ENCODE results near the gene OR4D1. TPM values are rescaled to one million over a fixed set of nuclear protein-coding genes. Genes with fewer than 3 reads are reported as not detected.

Gene OR4D1
- total RNA-seq, 4 donors from 2014 or later: not detected

- no peak overlapping the region for H3K27ac ChIP-seq
- no peak for TF ChIP-seq POLR2A (IDR thresholded peaks at IDR 0.05)
- TF ChIP-seq, protein P1, sequence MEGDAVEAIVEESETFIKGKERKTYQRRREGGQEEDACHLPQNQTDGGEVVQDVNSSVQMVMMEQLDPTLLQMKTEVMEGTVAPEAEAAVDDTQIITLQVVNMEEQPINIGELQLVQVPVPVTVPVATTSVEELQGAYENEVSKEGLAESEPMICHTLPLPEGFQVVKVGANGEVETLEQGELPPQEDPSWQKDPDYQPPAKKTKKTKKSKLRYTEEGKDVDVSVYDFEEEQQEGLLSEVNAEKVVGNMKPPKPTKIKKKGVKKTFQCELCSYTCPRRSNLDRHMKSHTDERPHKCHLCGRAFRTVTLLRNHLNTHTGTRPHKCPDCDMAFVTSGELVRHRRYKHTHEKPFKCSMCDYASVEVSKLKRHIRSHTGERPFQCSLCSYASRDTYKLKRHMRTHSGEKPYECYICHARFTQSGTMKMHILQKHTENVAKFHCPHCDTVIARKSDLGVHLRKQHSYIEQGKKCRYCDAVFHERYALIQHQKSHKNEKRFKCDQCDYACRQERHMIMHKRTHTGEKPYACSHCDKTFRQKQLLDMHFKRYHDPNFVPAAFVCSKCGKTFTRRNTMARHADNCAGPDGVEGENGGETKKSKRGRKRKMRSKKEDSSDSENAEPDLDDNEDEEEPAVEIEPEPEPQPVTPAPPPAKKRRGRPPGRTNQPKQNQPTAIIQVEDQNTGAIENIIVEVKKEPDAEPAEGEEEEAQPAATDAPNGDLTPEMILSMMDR (IDR thresholded peaks at IDR 0.05): no peak
- DNase-seq: no peak
- H3K9me3 ChIP-seq: no peaks in the 10 kb centered on the region
- intact Hi-C loops (cut with DNase I; ENCODE audit: low total_unique reads): no loop called here
- H3K36me3 ChIP-seq: no peaks in the 10 kb centered on the region
- H3K4me3 ChIP-seq: no peak overlapping the region
- H3K4me1 ChIP-seq: no peaks in the 10 kb centered on the region
- H3K27me3 ChIP-seq: no peaks in the 10 kb centered on the region
Measured at GRCh38 chr17:58161566-58161965, 13.4 kb downstream of the OR4D1 start.

DNA sequence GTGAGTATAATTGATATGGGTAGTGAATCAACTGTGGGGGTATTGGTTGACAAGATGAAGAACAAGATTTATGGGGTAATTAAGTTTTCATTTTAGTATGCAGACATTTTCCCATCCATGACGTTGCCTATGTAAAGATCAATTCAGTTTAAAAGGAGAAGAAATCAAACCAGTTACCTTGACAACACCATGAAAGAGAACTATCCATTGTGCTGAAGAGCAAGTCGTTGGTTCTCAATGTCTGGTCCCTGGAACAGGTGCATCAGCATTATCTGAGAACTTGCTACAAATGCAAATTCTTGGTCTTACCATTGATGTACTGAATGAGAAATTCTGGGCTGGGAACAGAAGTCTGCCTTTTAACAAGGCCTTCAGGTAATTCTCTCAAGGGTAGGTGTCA is 17.8 kb downstream of the OR4D1 start:
- no peak for DNase-seq
- no peak for TF ChIP-seq POLR2A (IDR thresholded peaks at IDR 0.05)
- TF ChIP-seq, protein P1 (IDR thresholded peaks at IDR 0.05): no peak
- no peaks in the 10 kb centered on the region for H3K4me1 ChIP-seq
- no peak overlapping the region for H3K27ac ChIP-seq
- no peak overlapping the region for H3K4me3 ChIP-seq
- H3K27me3 ChIP-seq: no peaks in the 10 kb centered on the region
- H3K9me3 ChIP-seq: no peaks in the 10 kb centered on the region
- no peaks in the 10 kb centered on the region for H3K36me3 ChIP-seq
- intact Hi-C loops (cut with DNase I; ENCODE audit: low total_unique reads): no loop called here

DNA sequence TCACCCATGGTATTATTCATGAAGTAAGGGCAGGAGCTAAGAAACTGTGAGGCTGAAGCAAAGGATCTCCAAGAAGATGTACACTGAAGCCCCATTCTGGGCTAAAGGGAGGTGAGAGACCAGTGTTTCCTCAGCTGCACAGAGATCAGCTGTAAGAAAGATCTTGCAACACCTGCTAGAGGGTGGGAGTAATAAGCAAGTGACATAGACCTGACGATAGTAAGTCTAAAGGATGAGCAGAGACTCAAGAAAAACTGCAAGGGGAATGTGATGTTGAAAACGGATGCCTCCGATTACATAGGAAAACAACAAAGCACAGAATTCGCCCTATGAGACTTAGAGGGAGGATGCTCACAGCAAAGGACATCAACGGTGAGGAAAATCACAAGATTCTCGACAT is 18.5 kb downstream of the OR4D1 start, which contains the start of gene OR4D2:
Gene OR4D2 (plus strand): TSS at position 301 of the 400 bp plus-strand sequence. CDS start 2,674 bp downstream, outside the sequence.
- Histone ChIP-seq H3K4me1 (no peaks in the 10 kb centered on the region), H3K27me3 (no peaks in the 10 kb centered on the region), H3K27ac (no peak within 1 kb of the TSS), H3K36me3 (no peaks in the 10 kb centered on the region), H3K9me3 (no peaks in the 10 kb centered on the region), H3K4me3 (no peak within 1 kb of the TSS)
- intact Hi-C loops (cut with DNase I; ENCODE audit: low total_unique reads): no loop called here
- DNase-seq: no peak
- TF ChIP-seq POLR2A (IDR thresholded peaks at IDR 0.05): no peak
- TF ChIP-seq, protein P1 (IDR thresholded peaks at IDR 0.05): no peak

DNA sequence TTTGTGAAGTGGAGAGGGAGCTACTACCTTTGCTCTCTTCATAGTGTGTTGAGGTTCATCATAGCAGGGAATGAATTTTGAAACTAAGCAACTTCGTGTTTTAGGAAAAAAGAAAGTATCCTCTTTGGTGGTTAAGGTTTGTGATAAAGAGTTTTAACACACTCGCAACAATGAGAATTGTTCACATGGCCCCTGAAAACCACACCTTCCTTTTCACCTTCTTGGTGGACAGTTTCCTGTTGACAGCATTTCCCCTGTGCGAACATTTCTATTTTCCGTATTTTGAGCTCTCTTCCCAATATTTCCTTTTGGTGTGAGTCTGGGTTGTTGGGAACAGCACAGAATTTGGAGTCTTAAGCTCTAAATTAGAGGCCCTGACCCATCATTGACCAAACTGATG is 22.4 kb downstream of the OR4D1 start:
- no peak for DNase-seq
- intact Hi-C loops (cut with DNase I; ENCODE audit: low total_unique reads): no loop called here
- H3K9me3 ChIP-seq: no peaks in the 10 kb centered on the region
- TF ChIP-seq, protein P1 (IDR thresholded peaks at IDR 0.05): no peak
- TF ChIP-seq POLR2A (IDR thresholded peaks at IDR 0.05): no peak
- H3K27me3 ChIP-seq: no peaks in the 10 kb centered on the region
- H3K4me3 ChIP-seq: no peak overlapping the region
- no peak overlapping the region for H3K27ac ChIP-seq
- no peaks in the 10 kb centered on the region for H3K4me1 ChIP-seq
- no peaks in the 10 kb centered on the region for H3K36me3 ChIP-seq

DNA sequence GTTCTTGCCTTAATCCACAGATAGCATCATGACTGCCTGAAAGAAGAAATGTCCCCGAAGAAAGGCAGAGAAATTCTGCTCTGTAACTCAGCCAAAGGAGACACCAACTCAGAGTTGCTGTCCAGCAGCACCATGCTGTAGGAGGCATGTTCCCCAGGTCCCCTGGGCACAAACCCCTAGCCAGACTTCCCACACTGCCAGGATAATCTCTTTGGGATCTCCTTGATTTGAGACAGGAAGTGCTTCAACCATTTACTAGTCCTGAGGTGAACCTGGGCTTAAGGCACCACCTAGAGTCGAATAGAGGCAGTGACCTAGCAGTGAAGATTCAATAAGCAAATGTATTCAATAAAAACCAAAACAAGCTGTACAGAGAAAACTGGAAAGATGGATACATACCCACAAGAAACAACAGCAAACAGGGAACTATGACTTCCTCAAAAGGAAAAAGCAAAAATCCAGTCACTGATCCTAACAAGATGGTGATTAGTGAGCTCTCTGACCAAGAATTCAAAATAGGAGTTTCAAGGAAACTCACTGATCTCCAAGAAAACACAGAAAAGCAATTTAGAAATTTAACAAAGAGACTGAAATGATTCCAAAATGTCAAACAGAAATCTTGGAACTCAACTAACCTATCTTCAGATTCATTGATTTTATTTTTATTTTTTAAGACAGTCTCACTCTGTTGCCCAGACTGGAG is 24.3 kb downstream of the OR4D1 start:
- Histone ChIP-seq H3K27me3 (no peaks in the 10 kb centered on the region), H3K36me3 (no peaks in the 10 kb centered on the region), H3K4me3 (no peak overlapping the region), H3K4me1 (no peaks in the 10 kb centered on the region), H3K9me3 (no peaks in the 10 kb centered on the region), H3K27ac (no peak overlapping the region)
- DNase-seq: no peak
- intact Hi-C loops (cut with DNase I; ENCODE audit: low total_unique reads): no loop called here
- TF ChIP-seq, protein P1 (IDR thresholded peaks at IDR 0.05): peak in 1 of 4 experiments; percentile 14
- no peak for TF ChIP-seq POLR2A (IDR thresholded peaks at IDR 0.05)

All from uterus (tissue), 4 donors.